SU-DHL-6 (cell line): Measurements from ENCODE around the gene MED27.

Experiments
- CTCF ChIP-seq: fragments of 200-600 bp; sonication (generic); IDR thresholded peaks from one replicate; pipeline ENCODE4 v1.5.1; 2017; ENCODE audit warnings: antibody characterized with exemption, mild to moderate bottlenecking, low read length, moderate library complexity; ENCODE audit not compliant: insufficient read depth, poor library complexity, severe bottlenecking
- EZH2phosphoT487 ChIP-seq: fragments of 200-600 bp; sonication (generic), shearing (Covaris generic); conservative IDR thresholded peaks from 2 replicates; pipeline ENCODE4 v1.6.1; 2018; ENCODE audit warnings: mild to moderate bottlenecking, antibody characterized with exemption, low read length, moderate library complexity, mixed read lengths

- TF ChIP-seq CTCF (no peak), EZH2phosphoT487 (no peak)
Measured at GRCh38 chr9:132026932-132027585, 52.6 kb downstream of the MED27 start.
